CD4-positive, alpha-beta T cell (primary cell): Measurements from ENCODE around the gene BMP10. TPM values are rescaled to one million over a fixed set of nuclear protein-coding genes. Genes with fewer than 3 reads are reported as not detected.

Experiments used
- ATAC-seq: fragments of 200-7000 bp; cut with Tn5 transposase; one replicate; pipeline ENCODE4 v1.10.0; 2022; ENCODE audit warnings: mild to moderate bottlenecking; ENCODE audit not compliant: poor library complexity
- CTCF ChIA-PET: fragments of 350-600 bp; sonication (Branson Sonifier 250); formaldehyde crosslinking; loops from one replicate; lab custom pipeline; 2021; ENCODE audit warnings: antibody characterized with exemption, inconsistent platforms; lab: Charles Lee
- POLR2A ChIA-PET: fragments of 350-600 bp; sonication (Branson Sonifier 250); formaldehyde crosslinking; loops from one replicate; lab custom pipeline; 2021; ENCODE audit warnings: antibody characterized with exemption, inconsistent platforms; lab: Charles Lee
- DNase-seq, 14 experiments: peaks; one replicate each; pipeline ENCODE4 v3.0.0-alpha.2; 2013 to 2020; ENCODE audit warnings: mixed read lengths in 2 of 14
- H3K27ac ChIP-seq, 2 donors: one replicate each; pipeline versions ENCODE4 v1.5.1 to v1.7.0; 2013; ENCODE audit warnings: low read length in 2 of 2, low read depth in 1 of 2, mild to moderate bottlenecking in 1 of 2
- H3K27me3 ChIP-seq, 2 experiments: 1 replicate in 1 of 2; 2 replicates in 1 of 2; pipeline versions ENCODE4 v1.6.1 to v1.7.0; 2013; ENCODE audit warnings: low read length in 2 of 2, control low read depth in 1 of 2, mild to moderate bottlenecking in 1 of 2, moderate library complexity in 1 of 2; ENCODE audit not compliant: insufficient read depth in 2 of 2, control insufficient read depth in 1 of 2
- H3K36me3 ChIP-seq: one replicate; pipeline ENCODE4 v1.6.1; 2013; ENCODE audit warnings: low read length, control low read depth; ENCODE audit not compliant: insufficient read depth
- H3K4me1 ChIP-seq: one replicate; pipeline ENCODE4 v1.6.1; 2013; ENCODE audit warnings: low read length, control low read depth; ENCODE audit not compliant: insufficient read depth
- H3K4me3 ChIP-seq: one replicate; pipeline ENCODE4 v1.5.1; 2013; ENCODE audit warnings: mild to moderate bottlenecking, low read length, moderate library complexity
- H3K9me3 ChIP-seq, 2 experiments: 1 replicate in 1 of 2; 2 replicates in 1 of 2; pipeline versions ENCODE4 v1.6.1 to v1.7.0; 2013; ENCODE audit warnings: low read length in 2 of 2, mild to moderate bottlenecking in 2 of 2, control low read depth in 1 of 2, moderate library complexity in 1 of 2; ENCODE audit not compliant: control insufficient read depth in 1 of 2, insufficient read depth in 1 of 2
- H3K27ac Mint-ChIP-seq: one replicate; pipeline ENCODE4 v1.8.0; 2020; ENCODE audit warnings: mixed read lengths
- H3K27me3 Mint-ChIP-seq: one replicate; pipeline ENCODE4 v1.8.0; 2021; ENCODE audit warnings: mixed read lengths
- H3K36me3 Mint-ChIP-seq: one replicate; pipeline ENCODE4 v1.8.0; 2021; ENCODE audit warnings: low read depth, mixed read lengths
- H3K4me1 Mint-ChIP-seq: one replicate; pipeline ENCODE4 v1.8.0; 2021; ENCODE audit warnings: low read depth, mixed read lengths
- H3K4me3 Mint-ChIP-seq: one replicate; pipeline ENCODE4 v1.8.0; 2020; ENCODE audit warnings: mild to moderate bottlenecking, mixed read lengths
- H3K9me3 Mint-ChIP-seq: one replicate; pipeline ENCODE4 v1.8.0; 2020; ENCODE audit warnings: mixed read lengths
- intact Hi-C, 2 experiments: fragments of 100-400 bp; cut with DNase I in 1 of 2; cut with micrococcal nuclease in 1 of 2; formaldehyde crosslinking; loops; one replicate each; pipeline versions ENCODE4 v1.15.1 to v1.9.0; 2023 to 2025; cut with DNase I, micrococcal nuclease
- total RNA-seq, 174 experiments: library from RNA in 2 of 174; stranded (reverse) in 2 of 174; gene quantifications; one replicate each; pipeline ENCODE4 v1.2.3 and lab custom pipeline; 2021 to 2026
- TF ChIP-seq, protein P1 (sequence below): fragments of 200-600 bp; IDR thresholded peaks from one replicate; pipeline ENCODE4 v1.8.0; 2022; ENCODE audit warnings: antibody characterized with exemption, mild to moderate bottlenecking

The BMP10 gene
- total RNA-seq, 2 experiments from 2014 or later: not detected

DNA sequence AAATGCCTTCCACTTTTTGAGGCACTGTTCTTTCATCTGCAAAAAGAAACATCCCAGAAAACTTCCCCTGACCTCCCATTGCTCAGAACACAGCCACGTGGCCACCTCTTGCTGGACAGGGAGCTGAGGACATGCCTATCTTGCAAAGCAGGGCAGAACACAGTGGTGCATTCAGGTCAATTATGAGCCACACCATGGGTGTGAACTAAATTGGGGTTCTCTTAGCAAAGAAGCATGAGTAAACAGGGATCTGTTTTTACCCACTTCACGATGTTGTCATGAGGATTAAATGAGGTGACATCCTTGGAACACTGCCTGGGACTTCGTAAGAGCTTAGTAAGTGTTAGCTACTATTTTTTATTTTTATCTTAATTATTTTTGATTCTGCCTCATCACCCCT is 25.1 kb downstream of the BMP10 start:
- CTCF ChIA-PET: no interaction called here
- Histone ChIP-seq H3K36me3 (no peaks in the 10 kb centered on the region), H3K27me3 (no peaks in the 10 kb centered on the region), H3K9me3 (no peaks in the 10 kb centered on the region), H3K4me1 (no peaks in the 10 kb centered on the region), H3K27ac (no peak overlapping the region), H3K4me3 (no peak overlapping the region)
- Mint-ChIP-seq H3K9me3 (no peaks in the 10 kb centered on the region), H3K36me3 (no peaks in the 10 kb centered on the region), H3K4me1 (no peaks in the 10 kb centered on the region), H3K4me3 (no peak overlapping the region), H3K27me3 (peaks cover 22% of the 10 kb centered on the region), H3K27ac (no peak overlapping the region)
- ATAC-seq: no peak
- TF ChIP-seq, protein P1, sequence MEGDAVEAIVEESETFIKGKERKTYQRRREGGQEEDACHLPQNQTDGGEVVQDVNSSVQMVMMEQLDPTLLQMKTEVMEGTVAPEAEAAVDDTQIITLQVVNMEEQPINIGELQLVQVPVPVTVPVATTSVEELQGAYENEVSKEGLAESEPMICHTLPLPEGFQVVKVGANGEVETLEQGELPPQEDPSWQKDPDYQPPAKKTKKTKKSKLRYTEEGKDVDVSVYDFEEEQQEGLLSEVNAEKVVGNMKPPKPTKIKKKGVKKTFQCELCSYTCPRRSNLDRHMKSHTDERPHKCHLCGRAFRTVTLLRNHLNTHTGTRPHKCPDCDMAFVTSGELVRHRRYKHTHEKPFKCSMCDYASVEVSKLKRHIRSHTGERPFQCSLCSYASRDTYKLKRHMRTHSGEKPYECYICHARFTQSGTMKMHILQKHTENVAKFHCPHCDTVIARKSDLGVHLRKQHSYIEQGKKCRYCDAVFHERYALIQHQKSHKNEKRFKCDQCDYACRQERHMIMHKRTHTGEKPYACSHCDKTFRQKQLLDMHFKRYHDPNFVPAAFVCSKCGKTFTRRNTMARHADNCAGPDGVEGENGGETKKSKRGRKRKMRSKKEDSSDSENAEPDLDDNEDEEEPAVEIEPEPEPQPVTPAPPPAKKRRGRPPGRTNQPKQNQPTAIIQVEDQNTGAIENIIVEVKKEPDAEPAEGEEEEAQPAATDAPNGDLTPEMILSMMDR: no peak
- POLR2A ChIA-PET: no interaction called here
- no peak for DNase-seq
- intact Hi-C loops: no loop called here

DNA sequence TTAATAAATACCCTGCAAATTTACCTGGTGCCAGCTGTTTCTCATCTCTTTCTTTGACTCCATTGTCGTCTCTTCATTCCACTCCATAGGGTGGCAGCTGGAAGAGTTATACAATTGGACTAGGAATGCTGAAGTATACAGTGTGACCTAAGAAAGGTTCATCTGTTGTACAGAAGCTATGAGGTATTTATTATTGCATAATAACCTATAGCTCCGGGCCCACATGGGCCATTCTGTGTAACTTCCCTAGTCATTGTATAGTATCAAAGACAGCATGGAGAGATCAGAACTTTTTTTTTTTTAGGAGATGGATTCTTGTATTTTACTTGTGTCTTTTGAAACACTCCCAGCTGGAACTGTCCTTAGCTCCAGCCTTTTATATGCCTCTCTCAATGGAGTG is 26.2 kb downstream of the BMP10 start:
- ChIA-PET POLR2A (no interaction called here), CTCF (interaction anchor here (1.0 kb wide), 1 partner anchor 40 kb away, joined by 3 read pairs; no protein-coding TSS in a partner anchor)
- H3K36me3 Mint-ChIP-seq: no peaks in the 10 kb centered on the region
- H3K4me3 ChIP-seq: no peak overlapping the region
- H3K4me1 Mint-ChIP-seq: no peaks in the 10 kb centered on the region
- H3K27me3 ChIP-seq: no peaks in the 10 kb centered on the region
- ATAC-seq (no peak), DNase-seq (no peak)
- H3K4me1 ChIP-seq: no peaks in the 10 kb centered on the region
- H3K9me3 ChIP-seq: no peaks in the 10 kb centered on the region
- no peaks in the 10 kb centered on the region for H3K36me3 ChIP-seq
- H3K27me3 Mint-ChIP-seq: peaks cover 17% of the 10 kb centered on the region
- intact Hi-C loops: no loop called here
- TF ChIP-seq, protein P1: no peak
- H3K9me3 Mint-ChIP-seq: no peaks in the 10 kb centered on the region
- H3K4me3 Mint-ChIP-seq: no peak overlapping the region
- no peak overlapping the region for H3K27ac Mint-ChIP-seq
- no peak overlapping the region for H3K27ac ChIP-seq

DNA sequence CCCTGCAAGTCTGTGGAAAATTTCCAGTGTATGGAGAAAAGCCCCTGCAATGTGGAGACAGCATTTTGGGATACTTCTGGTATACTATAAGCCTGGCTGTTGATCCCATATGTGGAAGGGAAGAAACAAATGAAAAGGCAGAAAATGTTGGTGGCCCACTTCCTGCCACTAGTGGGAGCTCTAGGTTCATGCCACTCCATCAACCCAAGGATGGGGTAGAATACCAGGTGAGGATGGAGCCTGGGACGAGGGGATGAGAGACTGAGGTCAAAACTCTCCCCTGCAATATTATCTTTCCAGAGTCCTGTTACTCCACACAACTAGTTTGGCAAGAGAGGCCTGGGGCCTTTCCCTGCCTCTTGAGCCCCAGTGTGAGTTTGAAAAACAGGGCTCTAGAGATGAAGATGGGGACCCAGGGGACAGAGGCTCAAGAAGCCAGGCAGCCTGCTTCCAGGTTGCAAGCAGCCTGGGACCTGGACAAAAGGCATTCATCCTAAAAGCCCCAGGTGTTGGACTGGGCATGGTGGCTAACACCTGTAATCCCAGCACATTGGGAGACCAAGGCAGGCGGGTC is 31.9 kb downstream of the BMP10 start:
- POLR2A ChIA-PET: interaction anchor here (1.1 kb wide), 1 partner anchor 69 kb away, joined by 3 read pairs; no protein-coding TSS in a partner anchor
- Mint-ChIP-seq H3K9me3 (no peaks in the 10 kb centered on the region), H3K36me3 (no peaks in the 10 kb centered on the region), H3K27me3 (no peaks in the 10 kb centered on the region), H3K4me3 (no peak overlapping the region), H3K4me1 (peaks cover 28% of the 10 kb centered on the region), H3K27ac (no peak overlapping the region)
- intact Hi-C loops: loop anchor here (2.0 to 5.0 kb wide), 2 partner anchors 69 to 132 kb away; no protein-coding TSS in a partner anchor
- DNase-seq: peak in 6 of 14 experiments; percentile 2 to 56 (median 36)
- Histone ChIP-seq H3K4me3 (no peak overlapping the region), H3K27me3 (no peaks in the 10 kb centered on the region), H3K36me3 (no peaks in the 10 kb centered on the region), H3K4me1 (peaks cover 21% of the 10 kb centered on the region), H3K27ac (no peak overlapping the region), H3K9me3 (peaks cover 0 to 5% of the 10 kb centered on the region in 2 experiments)
- CTCF ChIA-PET: interaction anchor here (1.1 to 1.9 kb wide), 6 partner anchors 10 to 105 kb away, joined by 3 to 11 read pairs (median 4); partner anchors contain the start of gene ARHGAP25
- TF ChIP-seq, protein P1: peak; percentile 41
- ATAC-seq: no peak
